GM21515 (cell line): ENCODE measurements around the gene ZBTB18.
"Not testable (repeated sequence)": the region's sequence is repeated elsewhere in the genome, so short reads cannot be mapped to it uniquely, and the experiment has no call there.

Source experiments
- ATAC-seq: cut with Tn5 transposase; IDR thresholded peaks from one replicate; pipeline ENCODE4 v1.9.1; 2021; ENCODE audit not compliant: unreplicated experiment

ZBTB18 gene

DNA sequence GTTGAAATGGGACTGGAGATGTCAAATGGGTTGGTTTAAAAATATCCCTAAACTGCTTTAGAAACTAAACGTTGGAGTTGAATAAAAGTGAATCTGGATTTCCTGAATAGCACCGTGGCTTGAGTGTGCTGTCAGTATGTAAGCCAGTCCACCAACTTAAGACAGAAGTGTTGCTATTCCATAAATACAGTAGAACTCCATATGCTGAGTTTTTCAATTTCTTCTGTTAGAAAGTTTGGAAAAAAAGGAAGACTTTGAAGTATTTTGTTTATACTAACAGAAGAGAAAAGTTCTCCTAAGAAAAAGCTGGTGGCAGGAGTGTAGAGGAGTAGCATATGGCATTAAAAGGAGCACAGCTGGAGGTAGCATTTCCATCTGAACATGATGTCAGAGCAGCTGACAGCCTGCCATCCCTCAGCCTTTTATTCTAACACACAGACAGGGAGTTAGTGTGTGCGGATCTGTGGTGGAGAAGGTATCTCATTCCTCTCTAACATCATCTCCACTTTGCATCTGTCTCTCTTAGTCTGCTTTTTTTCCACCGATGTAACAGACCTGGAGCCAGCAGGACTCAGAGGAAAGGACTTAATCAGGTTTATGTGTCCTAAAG lies at the start of gene ZBTB18:
TSS of gene ZBTB18 (plus strand) at position 449 of the 610 bp plus-strand sequence. CDS start at position 598, 149 bp downstream.
- ATAC-seq, result no peak

DNA sequence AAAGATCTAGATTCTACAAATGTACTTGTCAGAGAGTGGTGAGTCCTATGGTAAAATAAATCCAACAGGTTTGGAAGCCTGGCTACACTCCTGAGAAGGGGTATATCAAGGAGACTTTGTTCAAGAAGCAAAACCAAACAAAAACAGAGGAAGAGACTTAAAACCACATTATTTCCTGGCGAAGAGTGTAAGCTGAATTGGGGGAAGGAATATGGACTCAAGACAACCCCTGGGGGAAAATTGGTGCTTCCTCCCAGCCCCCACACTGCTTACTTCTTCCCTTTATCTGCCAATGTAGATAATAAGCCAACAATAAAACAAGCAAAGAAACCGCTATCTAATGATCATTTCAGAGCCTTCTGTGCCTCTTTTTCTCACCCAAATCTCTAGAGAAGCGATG lies 48.4 kb upstream of the ZBTB18 start:
- ATAC-seq, result no peak

DNA sequence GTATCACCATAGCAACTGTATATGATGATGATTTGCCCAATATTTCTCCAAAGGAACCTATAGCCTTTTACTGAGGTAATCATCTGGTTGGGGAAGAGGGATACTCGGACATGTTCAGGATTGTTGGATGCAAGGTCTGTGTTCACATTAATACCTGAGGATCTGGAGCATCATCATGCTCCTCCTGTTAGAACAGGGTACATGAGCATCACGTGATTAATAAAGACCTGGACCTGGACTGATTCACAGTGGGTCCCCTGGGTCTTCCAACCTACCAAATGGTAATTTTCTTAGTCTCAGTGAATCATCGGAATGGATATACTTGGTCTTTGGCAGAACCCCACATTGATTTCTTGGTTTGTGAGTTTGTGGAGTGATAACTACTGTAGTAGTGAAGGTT lies 45.6 kb upstream of the ZBTB18 start:
- no peak for ATAC-seq

DNA sequence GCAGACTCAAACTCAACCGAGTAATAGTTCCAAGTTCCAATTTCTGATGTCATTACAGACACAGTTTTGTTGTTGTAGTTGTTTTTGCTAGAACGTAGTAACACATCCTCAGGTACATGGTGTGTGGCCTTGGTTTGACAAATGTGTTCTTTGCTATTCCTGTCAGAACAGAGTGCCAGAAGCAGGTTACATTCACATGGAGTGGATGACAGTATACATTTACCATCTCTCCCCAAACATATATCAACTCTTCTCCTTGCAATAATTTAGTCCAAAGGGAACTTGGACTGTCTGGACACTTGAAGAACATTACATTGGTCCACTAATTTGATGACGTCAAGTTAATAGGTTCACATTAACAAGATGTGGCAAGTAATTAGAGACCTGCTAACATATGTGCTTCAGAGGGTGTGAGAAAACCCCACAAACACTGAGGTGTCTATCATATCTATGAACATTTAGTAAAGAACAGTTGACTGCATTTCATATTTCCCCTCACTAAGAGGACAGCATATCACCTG lies 44.6 kb upstream of the ZBTB18 start:
- no peak for ATAC-seq

DNA sequence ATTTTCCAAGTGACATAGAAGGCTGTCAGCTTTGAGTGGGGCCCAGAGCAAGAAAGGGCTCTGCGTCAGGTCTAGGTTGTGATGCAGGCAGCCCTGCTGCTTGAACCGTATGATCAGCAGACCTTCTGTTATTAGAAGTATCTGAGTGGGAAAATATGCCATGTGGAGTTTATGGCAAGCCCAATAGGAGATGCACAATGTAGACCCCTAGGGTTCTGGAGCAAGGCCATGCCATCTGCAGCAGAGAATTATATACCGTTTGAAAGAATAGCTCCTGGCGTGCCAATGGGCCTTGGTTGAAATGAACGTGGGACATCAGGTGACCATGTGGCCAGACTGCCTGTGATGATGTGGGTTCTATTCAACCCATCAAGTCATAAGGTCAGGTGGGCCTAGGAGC lies 44.1 kb upstream of the ZBTB18 start:
- no peak for ATAC-seq

DNA sequence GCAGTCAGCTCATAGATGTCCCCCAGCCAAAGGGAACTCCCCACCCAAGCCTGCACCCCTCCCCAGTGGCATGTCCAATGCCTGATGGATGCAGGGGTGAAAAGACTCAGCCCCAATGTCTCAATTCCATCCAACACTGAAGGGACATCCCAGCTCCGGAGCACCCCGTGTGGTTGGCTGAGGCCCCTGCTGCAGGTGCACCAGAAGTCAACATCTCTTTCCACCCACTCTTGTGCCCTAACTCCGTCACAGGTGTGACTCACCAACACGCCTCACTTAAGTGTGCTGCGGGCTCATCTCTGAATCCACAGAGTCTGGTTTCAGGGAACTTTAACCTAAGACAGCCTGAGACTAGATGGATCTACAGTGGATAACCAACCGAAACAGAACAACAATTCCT lies 40.9 kb upstream of the ZBTB18 start:
- ATAC-seq, result no peak

DNA sequence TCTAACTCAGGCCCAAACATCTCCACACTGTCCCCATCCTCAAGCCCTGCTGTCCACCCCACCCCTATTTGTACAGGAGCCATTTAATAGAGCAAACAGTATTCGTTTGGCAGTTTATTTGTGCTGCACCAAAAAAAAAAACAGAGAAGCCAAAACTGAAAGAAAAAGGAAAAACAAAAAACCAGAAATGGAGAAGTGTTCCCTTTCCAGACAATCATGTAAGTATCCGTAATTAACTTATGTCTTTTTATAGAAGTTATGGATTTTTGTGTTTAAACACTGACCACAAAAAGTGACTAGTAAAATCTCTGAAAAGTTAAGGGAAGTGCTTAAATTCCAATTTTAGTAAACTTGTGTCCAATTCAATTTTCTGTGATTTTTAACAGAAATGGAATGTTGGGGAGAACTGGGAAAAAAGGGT lies 40.4 kb upstream of the ZBTB18 start:
- no peak for ATAC-seq

DNA sequence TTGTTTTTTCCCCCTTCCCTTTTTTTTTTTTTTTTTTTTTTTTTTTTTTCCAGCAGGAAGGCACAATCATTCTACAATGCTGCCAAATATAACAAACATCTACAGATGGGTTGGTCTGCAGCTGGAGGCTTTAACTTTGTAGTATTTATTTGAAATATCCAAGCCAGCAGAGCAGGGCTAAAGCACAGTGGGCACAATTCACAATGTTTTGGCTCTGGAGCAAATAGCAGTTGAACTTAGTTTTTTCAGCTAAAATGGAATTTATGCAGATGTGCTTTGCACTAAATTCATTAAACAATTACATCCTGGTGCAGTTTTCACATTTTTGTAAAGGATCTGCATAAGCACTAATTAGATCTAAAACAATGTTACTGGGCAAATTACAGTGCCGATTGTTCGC lies 39.8 kb upstream of the ZBTB18 start:
- ATAC-seq, result no peak

DNA sequence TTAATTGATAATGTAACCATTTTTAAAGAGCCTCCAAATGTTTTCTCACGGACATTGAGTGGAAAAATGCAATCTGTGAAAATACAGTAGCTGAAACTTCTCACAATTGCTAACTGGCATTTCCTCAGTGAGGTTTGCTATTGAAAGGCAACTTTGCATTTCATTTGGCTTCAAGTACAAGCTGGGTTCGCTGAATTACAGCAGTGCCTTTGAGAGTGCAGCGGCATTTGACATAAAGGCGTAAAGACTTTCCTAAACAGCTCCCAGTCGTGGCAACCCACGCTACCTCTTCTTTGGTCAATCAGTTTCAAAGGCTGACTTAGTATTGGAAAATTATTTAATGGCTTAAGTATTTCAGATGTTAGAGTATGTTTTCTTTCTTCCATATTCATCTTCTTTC lies 39.3 kb upstream of the ZBTB18 start:
- no peak for ATAC-seq

DNA sequence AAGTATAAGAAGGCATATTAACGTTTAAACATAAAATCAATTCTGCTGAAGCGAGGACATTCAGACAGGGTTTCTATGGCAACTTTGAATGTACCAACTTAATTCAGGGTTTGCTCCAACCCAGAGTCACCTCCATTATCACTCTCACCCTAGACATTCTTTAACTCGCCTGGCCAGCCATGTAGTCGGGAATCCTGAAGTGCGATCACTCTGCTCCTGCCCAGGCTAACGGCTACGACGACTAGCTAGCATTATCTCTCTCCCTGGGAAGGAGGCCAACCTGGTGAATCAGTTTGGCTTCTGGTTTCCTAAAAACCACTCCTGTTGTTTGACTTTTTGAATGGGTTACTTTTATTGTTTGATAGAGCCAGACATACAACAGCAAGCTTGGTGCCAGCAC lies 38.9 kb upstream of the ZBTB18 start:
- ATAC-seq, result no peak

DNA sequence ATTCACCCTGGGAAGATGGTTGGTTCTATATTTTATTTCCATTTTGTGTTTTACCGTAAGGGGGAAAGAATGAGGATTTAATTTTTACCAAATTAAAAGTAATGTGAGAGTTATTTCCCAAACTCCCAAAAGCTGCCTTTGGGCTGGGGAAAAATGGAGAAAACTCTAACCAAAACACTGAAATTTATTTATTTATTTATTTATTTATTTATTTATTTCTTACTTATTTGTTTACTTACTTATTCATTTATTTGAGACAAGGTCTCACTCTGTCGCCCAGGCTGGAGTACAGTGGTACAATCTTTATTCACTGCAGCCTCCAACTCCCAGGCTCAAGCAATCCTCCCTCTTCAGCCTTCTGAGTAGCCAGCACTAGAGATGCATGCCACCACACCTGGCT lies 38.0 kb upstream of the ZBTB18 start:
- no peak for ATAC-seq

DNA sequence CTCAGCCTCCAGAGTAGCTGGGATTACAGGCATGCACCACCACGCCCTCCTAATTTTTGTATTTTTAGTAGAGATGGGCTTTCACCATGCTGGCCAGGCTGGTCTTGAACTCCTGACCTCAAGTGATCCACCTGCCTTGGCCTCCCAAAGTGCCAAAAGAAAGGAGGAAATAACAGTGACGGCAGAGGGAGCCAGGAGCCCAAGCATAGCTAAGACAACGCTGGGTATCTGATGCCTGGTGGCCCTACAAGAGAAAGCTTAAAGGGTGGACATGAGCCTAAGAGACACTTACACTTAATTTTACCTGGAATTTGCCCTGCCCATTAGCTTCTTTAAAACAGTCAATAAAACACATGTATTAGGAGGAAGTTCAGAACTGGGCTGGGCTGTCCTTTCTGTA lies 36.2 kb upstream of the ZBTB18 start:
- not testable (repeated sequence) for ATAC-seq

DNA sequence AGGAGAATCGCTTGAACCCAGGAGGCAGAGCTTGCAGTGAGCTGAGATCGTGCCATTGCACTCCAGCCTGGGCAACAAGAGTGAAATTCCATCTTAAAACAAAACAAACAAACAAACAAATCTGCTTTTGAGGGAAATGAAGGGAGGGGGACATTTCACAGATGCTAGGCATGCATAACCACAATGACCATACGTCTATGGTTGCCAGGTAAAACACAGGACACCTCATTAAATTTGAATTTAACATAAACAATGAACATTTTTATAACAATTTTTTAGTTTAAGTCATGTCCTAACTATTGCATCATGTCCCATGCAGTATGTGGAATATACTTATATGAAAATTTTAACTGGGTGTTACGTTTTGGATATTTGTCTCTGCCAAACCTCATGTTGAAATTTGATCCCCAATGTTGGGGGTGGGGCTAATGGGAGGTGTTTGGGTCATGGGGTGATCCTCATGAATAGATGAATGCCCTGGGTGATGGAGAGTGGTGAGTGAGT lies 31.0 kb upstream of the ZBTB18 start:
- no peak for ATAC-seq

DNA sequence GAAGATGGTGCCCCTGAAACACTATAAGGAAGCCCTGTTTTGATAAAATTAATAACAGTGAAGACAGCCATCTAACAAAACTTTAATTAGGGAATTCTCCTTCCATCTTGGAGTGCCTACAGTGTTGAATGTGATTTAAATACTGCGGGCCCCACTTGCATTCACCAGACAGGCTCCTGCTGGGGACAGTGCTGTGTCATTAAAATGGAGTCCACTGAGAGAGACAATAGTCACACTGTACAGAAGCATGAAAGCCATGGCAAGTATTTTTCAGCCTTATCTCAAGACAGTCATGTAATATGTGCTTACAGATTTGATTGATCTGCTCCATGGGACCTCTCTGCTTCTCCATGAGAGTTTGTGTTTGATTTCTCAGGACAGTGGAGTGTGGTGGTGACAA lies 29.7 kb upstream of the ZBTB18 start:
- no peak for ATAC-seq

DNA sequence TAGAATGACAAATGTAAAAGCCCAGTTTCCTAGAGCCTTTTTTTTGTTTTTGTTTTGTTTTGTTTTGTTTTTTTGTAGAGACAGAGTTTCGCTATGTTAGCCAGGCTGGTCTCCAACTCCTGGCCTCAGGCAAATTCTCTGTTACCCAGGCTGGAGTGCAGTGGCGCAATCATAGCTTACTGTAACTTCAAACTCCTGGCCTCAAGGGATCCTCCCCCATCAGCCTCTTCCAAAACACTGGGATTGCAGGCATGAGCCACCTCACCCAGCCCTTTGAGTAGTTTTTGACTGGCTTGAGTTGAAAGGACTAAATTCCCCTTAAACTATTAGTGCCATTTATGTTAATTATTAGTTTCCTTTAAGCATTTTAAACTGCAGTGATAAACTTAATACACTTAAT lies 28.8 kb upstream of the ZBTB18 start:
- no peak for ATAC-seq

DNA sequence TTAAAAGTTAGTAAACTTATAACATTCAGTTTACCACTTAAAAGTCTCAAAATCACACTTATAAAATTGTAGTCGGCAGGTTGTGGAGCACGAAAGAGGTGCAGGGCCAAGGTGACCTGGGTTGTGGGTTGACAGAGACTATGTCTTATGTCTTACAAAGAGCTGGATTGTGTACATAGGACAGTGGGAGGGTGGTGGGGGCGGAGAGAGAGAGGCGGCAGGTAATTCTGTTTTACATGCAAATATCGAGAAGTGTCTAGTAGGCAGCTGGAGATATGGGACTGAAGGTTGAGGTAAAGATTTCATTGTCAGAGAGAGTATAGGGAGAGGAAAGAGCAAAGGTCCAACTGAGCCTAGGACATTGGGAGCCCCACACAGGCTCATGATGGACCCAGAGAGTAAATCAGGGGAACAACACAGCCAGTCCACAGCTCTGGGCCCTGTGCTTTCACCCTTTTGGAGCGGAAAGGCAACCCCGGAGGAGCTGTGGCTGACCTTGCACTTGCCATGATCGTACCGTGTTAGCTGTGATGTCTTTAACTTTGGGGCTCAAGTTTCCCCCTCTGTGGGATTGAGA lies 28.1 kb upstream of the ZBTB18 start:
- no peak for ATAC-seq

DNA sequence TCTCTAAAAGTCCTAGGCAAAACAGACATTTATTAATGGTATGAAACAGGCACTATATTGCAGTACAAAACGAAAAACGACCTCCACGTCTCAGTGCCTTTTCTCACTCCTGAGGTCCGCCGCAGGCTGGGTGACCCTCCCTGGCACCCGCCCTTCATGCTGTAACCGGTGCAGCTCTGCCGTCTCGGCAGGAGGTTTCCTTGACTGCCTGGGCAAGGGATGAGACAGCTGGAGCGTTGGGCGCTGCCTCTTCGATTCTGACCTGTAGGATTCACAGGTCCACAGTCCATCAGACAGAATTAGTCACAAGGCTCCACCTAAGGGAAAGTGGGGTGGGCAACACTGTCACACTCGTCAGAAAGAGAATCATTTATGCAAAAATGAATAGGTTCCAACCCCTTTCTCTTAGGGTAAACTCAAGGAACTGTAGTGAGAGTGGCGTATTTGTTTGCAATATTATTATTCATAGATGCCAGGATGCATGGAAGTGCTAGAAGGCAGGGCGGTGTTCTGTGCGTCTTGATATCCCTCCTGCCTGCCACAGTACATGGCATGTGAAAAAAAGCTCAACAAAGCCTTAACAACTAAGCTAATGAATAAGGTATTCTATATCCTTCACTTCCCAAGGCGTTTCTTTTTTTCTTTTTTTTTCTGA lies 23.5 kb upstream of the ZBTB18 start:
- no peak for ATAC-seq

DNA sequence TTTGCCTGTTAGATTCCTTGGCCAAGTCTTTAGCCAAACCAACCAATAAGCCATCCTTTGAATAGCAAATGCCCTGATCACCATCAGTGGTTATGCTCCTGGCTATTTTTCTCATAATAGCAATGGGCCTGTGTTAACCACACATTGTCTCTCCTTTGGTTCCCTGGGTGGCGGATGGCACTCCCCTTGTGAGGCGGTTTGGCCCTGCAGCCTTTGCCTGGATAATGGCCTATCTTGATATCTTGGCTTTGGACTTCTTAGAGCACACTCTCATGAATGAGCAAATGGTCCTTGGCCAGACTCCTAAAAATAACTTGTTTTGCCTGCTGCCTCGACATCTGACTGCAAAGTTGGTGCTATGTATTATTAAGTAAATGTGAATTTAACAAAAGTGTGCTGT lies 22.4 kb upstream of the ZBTB18 start:
- no peak for ATAC-seq

DNA sequence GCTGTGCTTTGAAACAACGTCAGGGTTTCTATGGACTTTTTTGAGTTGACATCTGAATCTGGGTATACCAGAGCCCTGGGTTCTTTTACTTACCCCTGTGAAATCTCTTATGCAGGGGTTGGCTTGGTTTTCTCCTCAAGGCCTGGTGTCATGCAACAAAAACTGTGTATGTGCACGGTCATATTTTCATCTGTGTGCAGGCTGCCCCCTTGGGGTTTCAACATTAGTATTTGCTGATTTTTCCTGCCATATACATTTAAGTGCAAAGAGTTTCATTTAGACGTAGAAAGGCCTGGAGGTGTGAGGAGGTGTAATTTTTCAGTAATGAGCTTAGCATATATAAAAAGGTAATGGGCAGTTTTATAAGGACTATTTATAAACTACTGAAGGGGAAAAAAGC lies 22.0 kb upstream of the ZBTB18 start:
- no peak for ATAC-seq

DNA sequence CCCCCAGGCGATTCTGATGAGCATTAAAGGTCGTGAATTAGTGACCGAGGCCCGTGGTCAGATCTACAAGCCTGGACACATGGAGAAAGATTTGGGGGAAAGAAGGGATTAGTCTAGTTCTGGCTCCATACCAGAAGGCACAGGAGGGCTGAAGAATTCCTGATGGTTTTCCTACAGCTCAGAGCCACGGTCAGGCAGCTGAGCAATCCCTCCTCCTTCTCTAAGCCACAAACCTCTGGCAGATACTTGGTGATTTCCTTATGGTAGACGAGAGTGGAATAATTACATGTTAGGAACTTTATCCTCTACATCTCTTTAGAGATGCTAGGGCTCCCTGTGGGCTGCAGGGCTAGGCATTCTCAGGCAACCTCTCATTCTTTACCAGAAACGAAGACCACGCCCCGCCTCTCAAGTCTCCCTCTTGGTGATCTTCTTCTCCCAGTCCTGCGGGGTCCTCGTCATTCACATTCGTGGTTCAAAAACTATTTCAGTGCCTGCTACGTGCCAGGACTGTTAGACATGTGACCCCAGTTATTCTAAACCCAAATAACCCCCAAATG lies 20.5 kb upstream of the ZBTB18 start:
- ATAC-seq, result no peak

DNA sequence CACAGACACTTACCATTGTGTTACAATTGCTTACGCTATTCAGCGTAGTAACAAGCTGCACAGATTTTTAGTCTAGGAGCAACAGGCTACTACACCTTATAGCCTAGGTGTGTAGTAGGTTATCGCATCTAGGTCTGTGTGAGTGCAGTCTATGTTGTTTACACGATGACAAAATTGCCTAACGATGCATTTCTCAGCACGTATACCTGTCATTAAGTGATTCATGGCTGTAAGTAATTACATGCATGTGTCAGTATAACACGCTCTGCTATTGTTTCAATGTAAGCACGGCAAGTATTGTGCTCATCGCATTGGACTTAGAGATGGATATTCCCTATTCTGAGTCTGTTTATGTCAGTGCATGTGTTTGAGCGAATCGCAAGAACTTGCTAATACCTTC lies 15.7 kb upstream of the ZBTB18 start:
- no peak for ATAC-seq

DNA sequence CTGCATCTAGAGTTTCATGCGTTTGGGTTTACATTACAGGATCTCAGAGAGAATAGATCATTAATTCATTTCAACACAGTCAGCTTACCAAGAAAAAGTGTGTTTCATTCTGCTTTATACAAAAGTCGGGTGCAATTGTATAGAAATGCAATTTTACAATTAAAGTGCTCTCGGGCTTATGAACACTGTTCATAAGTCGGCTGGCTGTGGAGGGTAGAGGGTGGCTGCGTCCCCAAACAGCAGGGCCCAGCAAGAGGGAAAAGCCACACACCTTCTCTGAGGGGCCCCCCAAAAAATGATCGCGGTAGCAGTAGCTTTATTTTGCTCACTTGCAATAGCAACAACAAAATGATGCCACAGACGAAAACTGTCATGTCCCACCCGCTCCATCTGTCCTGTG lies 13.8 kb upstream of the ZBTB18 start:
- ATAC-seq, result no peak
